GM03348 (cell line): Measurements from ENCODE around the gene MARCHF9.

Experiments
- DNase-seq: peaks from one replicate; pipeline ENCODE4 v3.0.0; 2012; ENCODE audit warnings: low spot score

The MARCHF9 gene

GRCh38 chr12:57724003-57724935 is 30.6 kb upstream of the MARCHF9 start:
- DNase-seq: no peak

DNA sequence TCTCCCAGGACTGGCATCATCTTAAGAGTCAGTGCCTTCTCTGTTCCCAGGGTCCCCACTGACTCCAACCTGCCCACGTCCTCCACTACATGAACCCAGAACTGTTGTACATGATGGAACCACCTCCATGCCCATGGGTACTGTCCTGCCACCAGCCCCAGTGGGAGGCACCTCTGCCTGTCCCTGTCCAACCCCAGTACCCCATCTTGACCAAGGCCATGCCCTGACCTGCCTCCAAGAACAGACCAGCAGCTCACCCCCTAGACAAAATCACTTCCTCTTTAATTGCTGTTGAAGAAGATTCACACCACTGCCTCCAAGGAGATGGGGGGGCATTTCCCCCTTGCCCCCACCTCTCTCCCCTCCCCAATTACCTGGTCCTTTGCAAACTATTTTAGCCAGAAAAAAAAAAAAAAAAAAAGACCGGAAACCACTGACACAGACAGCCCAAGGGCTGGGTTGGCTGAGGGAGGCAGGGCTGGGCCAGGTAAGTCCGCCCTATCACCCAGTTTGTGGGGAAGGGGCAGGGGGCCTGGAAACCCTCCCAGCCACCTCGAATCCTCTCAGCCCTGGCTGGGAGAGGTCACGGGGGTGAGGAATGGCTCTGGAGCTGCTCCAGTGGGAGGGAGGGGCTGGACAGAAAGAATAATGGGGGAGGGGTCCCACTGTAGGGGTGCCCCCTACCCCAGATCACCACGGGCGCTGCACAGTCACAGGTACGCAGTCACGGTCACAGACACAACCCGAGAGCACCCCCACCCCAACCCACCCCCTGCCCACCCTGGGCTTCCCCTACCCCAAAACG is 29.8 kb upstream of the MARCHF9 start:
- no peak for DNase-seq

DNA sequence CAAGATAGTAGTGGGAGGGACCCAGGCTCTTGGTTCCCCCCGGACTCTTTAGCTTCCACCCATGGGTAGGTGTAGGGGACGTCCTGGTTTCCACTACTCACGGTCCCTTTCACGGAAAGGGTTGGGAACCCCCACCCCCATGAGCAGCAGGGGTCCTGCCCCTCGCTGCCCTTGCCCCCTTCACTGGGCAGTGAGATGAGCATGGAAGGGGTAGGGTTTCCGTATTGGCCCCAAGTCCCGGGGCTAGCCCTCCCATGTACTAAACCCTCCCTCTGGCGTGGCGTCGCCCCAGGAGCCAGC is 29.1 kb upstream of the MARCHF9 start:
- DNase-seq: no peak

- peak; percentile 97 for DNase-seq
Measured at GRCh38 chr12:57726151-57726883, 28.6 kb upstream of the MARCHF9 start.

GRCh38 chr12:57726884-57727757 is 27.8 kb upstream of the MARCHF9 start:
- DNase-seq: no peak

DNA sequence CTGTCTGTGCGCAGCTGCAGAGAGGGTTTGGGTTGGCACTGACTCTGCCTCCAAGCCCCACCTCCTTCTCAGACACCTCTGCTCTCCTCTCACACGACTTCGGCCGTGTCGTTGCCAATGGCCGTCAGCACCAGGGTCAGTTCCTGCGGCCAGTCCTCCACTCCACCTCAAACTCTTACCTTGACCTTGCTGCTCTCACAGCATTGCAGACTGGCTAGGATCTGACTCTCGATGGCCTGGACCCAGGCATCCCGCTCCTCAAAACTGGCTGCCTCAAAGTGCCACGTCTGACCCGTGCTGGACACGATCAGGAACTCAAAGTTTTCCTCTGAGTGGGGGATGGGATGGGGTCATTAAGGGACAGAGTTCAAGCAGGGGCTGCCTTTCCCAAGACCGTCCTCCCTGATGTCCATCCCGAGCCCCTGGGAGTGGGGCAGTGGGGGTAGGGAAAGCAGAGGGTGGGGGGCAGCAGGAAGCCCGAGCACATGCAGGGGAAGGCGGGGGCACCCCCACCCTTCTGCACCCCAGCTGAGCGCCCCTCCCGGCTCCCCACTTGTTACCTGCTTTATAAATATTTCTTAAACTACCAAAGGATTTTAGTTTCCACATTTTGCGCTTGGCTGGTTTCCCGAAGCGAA is 27.0 kb upstream of the MARCHF9 start:
- no peak for DNase-seq

- no peak for DNase-seq
Measured at GRCh38 chr12:57729321-57729844, 25.5 kb upstream of the MARCHF9 start.

GRCh38 chr12:57730336-57731067 is 24.4 kb upstream of the MARCHF9 start:
- no peak for DNase-seq

DNA sequence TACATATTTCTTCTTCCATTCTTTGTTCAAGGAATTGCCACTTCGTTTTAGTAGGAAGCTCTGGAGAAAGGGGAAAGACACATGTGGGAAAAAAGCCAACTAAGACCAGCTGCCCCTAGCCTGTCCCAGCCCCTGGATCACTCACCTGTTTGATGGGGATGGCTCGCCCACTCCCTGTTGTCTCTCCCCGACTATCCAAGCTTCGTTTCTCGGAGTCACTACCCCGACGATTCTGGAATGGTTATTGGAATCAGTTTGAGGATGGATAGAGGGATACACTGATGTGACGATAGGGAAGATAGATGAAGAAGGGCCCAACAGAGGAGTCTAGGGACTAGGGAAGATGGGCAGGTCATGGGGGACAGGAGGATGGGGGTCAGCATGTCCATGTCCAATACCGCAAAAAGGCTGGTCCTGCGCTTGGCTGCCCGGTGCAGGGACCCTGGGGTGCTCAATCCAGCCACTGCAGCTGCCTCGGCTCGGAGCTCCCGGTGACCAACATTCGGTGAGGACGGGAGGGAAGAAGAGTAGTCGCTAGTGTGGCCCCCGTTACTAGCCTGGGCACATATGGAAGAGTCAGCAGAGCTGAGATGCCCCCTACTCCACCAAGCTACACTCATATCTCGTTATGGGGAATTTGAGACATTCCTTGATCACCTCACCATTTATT is 23.4 kb upstream of the MARCHF9 start:
- no peak for DNase-seq

GRCh38 chr12:57732270-57732669 is 22.6 kb upstream of the MARCHF9 start:
- no peak for DNase-seq

DNA sequence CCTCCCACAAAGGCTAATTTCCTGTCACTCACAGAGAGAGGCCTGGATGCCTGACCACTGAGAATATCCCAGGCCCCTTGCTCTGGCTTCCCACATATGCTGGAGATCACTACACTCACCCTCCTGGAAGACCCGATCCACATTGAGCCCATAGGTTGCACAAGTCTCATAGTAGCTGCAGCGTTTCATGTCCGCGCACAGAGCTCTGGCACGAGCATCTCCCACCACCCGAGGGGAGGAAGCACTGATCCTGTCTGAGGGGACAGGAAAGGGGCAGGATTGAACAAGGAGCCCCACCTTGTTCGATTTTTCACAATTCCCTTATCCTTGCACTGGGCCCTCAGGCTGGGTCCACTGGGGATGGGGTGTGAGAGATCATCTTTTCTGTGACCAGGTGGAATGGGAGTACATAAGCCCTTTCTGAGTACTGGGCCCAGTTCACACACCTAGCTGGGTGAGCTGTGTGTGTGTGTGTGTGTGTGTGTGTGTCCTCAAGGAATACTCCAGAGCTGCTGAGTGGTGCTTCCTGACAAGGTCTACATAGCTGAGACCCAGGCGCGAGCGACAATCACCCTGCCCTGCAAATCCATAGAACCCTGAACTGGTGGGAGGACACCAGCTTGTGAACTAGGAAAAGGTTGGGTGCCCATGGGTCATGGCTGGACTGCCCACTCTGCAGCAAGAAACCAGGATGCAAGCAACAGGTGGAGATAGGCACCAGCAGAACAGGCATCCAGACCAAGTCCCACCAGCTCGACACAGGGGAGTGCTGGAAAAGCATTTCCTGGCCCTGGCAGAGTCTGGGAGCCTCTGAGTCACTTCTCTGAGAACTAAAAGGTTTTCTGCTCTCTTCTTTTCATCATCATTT is 21.9 kb upstream of the MARCHF9 start:
- DNase-seq: no peak

- DNase-seq: no peak
Measured at GRCh38 chr12:57733928-57734327, 21.0 kb upstream of the MARCHF9 start.

DNA sequence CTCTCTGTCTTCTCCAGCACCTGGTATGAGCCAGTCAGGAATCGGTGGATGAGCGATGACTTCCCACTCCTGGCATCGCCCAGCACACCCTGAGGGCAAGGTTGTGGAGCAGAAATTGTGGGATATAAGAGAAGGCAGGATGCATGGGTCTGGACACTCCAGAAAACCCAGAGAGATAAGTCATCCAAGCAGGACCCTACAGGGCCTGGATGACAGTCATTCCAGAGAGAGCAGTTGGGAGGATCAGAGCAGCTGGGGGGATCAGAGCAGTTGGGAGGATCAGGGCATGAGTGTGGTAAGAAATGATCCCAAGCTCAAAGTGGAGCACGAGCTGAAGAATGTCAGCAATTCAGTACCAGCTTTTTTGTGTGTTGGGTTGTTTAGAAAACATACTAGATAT is 20.3 kb upstream of the MARCHF9 start:
- no peak for DNase-seq

- no peak for DNase-seq
Measured at GRCh38 chr12:57735198-57735855, 19.6 kb upstream of the MARCHF9 start.

- DNase-seq: peak; percentile 65
Measured at GRCh38 chr12:57735952-57736740, 18.8 kb upstream of the MARCHF9 start.

DNA sequence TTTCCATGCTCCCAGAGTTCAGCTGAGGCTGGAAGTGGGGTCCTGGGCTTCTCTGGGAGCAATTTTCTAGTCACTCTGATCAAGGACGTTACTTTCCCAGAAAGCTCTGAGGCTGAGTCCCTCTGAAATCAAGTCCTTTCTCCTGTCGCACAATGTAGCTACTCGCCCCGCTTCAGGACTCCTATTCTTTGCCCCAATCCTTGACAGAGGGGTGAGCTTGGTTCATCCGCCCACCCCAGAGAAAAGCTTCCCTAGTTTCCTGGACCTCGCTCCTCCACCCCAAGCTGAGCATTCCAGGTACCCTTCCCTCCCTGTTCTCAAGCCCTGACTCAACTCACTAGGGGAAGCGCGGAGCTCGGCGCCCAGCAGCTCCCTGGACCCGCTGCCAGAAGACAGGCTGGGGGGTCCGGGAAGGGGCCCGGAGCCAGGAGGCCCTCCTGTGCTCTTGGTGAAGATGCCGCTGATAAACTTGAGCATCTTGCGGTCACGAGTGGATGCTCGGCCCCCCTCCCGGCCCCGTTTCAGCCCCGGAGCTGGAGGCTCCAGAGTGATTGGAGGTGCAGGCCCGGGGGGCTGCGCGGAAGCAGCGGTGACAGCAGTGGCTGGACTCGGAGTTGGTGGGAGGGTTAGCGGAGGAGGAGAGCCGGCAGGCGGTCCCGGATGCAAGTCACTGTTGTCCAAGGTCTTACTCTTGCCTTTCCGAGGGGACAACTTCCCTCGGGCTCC is 18.0 kb upstream of the MARCHF9 start:
- no peak for DNase-seq
